Kidney glomerular epithelial cell (primary cell): Measurements from ENCODE around the gene AGBL4.

Experiments
- DNase-seq: peaks from one replicate; lab custom pipeline; 2025; lab: John Stamatoyannopoulos, UW

AGBL4 gene

DNA sequence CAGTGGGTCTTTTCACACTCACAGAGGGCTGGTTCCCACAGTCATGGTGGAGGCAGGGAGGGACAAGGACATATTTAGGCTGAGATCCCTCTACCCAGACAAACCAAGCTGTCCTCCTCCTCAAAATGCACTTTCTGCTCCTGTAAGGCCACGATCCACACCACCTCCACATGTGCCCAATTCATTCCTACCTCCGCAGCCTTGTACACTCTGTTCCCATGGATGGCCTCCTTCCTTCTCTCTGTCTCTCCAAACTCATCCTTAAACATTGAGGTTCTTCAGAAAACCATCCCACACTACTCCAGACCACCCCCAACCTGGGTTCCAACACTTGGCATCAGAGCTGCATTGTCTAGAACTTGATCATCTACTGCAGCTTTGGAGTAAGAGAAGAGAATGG, 842.7 kb downstream of the AGBL4 start:
- no peak for DNase-seq

- no peak for DNase-seq
Observed at GRCh38 chr1:49171941-49172593, 851.7 kb downstream of the AGBL4 start.

- DNase-seq, result no peak
Observed at GRCh38 chr1:49166031-49166430, 857.7 kb downstream of the AGBL4 start.

DNA sequence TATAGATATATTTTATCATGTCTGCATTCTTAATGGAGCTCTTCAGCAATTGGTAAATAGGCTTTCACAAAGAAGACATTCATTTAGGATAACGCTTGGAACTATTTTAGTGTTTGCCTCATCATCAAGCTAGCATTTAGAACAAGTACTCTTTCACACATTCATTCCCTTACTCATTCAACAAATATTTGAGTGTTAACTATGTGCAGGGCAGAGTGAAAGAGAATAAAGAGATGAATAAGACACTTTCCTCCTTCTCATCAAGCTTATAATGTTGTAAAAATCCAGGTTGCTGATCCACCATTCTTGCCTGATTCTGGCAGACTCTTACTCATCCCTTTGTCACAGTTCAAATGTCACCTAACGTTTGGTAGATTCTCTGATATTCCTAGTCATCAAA, 860.7 kb downstream of the AGBL4 start:
- peak; percentile 76 for DNase-seq

DNA sequence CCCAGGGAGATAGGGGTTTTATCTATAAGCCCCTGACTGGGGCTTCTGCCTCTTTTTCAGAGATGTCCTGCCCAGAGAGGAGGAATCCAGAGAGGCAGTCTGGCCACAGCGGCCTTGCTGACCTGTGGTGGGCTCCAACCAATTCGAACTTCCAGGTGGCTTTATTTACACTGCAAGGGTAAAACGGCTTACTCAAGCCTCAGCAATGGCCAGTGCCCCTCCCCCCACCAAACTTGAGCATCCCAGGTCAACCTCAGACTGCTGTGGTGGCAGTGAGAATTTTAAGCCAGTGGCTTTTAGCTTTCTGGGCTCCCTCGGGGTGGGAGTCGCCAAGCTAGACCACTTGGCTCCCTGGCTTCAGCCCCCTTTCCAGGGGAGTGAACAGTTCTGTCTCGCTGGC, 863.1 kb downstream of the AGBL4 start:
- DNase-seq, result no peak

DNA sequence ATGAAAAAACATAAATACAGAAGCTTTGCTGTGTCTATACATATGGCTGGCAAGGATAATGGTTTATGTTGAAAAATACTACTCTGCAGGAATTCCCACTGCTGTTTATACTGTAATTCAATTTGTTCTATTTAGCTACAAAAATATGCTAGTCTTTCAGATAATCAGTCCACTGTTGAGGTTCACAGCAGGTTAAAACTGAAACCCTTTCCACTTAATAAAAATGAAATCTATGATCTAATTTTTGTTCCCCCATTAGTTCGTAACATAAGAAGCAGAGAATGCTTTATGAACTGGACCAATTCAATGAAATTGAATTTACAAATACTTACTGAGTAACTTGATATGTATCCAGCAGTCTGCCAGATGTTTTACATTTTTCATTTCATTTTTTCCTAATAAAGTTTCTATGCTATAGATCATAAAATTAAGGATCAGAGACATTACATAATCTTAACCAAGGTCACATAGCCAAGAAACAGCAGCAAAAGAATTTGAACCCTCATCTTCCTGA, 887.0 kb downstream of the AGBL4 start:
- DNase-seq, result no peak

DNA sequence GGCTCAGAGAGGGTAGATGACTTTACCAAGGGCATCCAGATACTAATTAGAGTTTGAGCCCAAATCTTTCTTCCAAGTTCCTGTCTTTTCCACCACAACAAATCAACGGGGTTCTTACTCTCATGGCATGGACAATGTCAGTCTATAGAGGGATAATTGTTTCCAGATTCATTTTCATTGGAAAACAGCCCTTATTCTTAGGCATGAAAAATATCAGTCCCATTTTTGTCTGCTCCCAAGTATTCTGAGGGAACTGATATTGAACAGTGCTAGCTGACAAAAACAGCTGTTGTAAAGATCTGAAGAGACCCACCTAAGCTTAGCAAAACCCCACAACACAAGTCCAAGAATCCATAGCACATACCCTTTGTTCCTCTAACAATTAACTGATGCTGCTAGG, 898.0 kb downstream of the AGBL4 start:
- no peak for DNase-seq

DNA sequence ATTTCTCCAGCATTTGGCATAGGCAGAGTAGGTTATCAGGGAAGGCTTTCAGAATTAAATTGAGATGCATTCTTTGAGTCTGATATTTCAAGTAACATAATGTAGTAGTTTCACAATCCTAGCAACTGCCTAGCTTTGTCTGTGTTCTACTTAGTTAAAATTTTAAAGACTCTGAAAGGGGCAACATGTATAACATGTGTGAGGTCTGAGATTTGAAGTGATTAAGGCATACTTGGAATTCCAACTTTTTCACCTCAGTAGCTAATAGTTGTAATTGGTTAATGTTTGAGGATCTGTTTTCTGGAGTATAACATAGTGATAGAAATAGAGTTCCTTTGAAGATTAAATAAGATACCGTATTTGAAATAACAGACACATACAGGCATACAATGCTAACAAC, 911.8 kb downstream of the AGBL4 start:
- peak; percentile 40 for DNase-seq

DNA sequence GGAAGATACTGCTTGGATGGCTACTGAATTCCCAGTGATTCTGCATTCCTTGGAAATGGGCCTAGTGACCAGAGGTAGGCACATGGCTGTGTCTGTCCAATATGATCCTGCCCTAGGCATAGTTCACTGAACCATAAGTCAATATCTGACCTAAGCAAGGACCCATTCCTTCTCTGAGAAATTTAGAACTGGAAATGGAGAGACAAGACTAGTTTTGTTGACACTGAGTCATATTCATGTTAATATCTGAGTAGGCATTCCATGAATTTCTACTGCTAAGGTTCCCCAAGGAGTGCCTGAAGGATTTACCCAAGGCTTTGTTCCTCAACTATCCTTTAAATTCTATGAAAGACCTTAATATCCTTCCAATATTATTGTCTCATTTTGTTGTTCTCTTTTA, 917.3 kb downstream of the AGBL4 start:
- DNase-seq, result peak; percentile 17

GRCh38 chr1:49104575-49104974, 919.2 kb downstream of the AGBL4 start:
- DNase-seq, result no peak

DNA sequence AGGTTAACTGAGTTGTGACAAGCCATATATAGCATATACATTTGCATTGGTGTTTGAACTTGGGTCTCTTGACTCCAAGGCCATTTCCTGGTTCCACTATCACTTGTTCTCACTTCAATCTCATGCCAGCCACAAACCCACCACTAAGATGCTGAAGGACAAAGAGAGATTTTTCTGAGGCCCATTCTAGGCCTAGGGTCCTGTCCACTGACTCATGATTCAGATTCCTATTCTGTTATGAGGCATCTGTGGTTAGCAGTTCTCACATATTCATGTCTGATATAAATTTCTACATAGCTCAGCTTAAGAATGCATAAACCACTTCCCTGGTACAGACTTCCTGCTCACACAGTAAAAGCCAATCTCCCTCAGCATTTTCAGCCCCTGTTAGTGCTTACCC, 921.0 kb downstream of the AGBL4 start:
- peak; percentile 86 for DNase-seq

- no peak for DNase-seq
Observed at GRCh38 chr1:49098866-49099265, 924.9 kb downstream of the AGBL4 start.

DNA sequence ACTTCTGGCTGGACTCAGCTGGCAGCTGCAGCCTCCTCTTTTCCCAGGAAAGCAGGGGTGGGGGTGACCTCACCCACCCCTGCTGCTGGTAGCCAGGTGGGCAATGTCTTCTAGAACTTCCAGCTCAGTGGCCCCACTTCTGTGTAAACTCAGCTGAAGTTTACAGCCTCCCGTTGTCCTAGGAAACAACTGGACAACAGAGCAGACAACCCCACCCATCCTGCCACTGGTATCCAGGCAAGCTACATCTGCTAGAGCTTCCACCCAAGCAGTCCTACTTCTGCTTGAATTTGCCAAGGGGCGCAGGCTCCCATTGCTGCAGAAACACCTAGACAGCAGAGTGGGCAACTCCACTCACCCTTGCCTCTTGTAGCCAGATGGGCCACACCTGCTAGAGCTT, 937.4 kb downstream of the AGBL4 start:
- DNase-seq, result no peak

DNA sequence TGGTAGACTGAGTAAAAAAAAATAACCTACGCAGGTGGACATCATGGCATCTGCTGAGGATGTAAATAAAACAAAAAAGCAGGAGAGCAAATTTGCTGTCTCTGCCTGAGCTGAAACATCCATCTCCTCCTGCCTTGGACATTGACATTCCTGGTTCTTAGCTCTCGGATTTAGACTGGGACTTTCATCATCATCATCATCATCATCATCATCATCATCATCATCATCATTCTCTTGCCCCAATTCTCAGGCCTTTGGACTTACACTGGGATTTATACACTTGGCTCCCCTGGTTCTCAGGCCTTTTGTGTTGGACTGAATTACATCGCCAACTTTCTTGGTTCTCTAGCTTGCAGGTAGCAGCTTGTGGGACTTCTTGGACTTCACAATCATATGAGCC, 938.7 kb downstream of the AGBL4 start:
- no peak for DNase-seq

- DNase-seq, result peak; percentile 13
Observed at GRCh38 chr1:49060766-49061165, 963.0 kb downstream of the AGBL4 start.

DNA sequence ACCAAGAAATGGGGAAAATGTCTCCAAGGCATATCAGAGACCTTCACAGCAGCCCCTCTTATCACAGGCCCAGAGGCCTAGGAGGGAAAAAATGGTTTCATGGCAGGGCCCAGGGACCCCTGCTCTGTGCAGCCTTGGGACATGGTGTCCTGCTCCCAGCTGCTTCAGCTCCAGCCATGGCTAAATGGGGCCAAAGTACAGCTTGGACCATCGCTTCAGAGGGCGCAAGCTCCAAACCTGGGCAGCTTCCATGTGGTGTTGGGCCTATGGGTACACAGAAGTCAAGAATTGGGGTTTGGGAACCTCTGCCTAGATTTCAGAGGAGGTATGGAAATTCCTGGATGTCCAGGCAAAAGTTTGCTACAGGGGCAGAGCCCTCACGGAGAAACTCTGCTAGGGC, 964.7 kb downstream of the AGBL4 start:
- no peak for DNase-seq

DNA sequence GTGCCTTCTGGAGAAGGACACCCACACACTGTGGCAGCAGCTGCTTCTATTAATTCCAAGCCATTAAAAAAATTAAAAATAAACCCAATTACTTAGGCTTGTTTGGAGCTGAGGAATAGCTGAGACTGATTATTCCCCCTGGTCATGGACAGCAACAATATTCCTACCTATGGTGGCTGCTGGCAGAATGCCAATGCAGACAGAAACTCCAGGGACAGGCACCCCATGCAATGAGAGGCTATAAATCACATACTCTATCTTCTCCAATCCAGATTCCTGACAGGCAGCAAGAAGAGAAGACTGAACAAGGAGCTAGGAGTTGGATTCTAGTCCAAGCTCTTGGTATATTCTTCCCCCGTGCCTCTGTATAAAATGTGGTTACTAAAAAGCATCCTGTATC, 971.7 kb downstream of the AGBL4 start:
- DNase-seq, result no peak

DNA sequence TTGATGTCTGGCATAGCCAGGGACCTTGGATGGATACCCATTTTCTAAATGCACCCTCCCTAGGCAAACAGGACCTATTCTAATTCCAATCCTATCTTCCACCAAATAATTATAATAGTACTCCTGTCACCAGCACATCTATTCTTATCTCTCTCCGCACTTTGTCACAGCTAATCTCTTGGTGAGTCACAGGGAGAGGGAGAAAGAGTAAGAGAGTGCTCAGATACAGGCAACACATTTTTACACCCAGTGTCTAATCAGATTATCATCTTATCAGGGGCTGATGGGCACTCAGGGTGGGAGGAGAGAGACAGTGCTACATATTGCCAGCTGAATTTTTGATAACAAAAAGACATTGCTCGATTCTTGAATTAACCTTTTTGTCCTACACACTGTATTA, 972.1 kb downstream of the AGBL4 start:
- no peak for DNase-seq

GRCh38 chr1:49050041-49050440, 973.7 kb downstream of the AGBL4 start:
- DNase-seq, result no peak

GRCh38 chr1:49048188-49048587, 975.6 kb downstream of the AGBL4 start:
- DNase-seq, result no peak

GRCh38 chr1:49046305-49046704, 977.4 kb downstream of the AGBL4 start:
- no peak for DNase-seq

- DNase-seq, result no peak
Observed at GRCh38 chr1:49045371-49045770, 978.4 kb downstream of the AGBL4 start.

GRCh38 chr1:49036700-49037099, 987.1 kb downstream of the AGBL4 start:
- no peak for DNase-seq

GRCh38 chr1:49028396-49028795, 995.4 kb downstream of the AGBL4 start:
- DNase-seq, result no peak
